GM19193 (cell line): ENCODE results near the gene CGB1.
"Not testable (repeated sequence)": the region's sequence is repeated elsewhere in the genome, so short reads cannot be mapped to it uniquely, and the experiment has no call there.

ENCODE experiments used
- POLR2A ChIP-seq: IDR thresholded peaks from 4 replicates; pipeline ENCODE4 v1.6.1; 2011; ENCODE audit not compliant: insufficient read depth, insufficient read length; ENCODE audit errors: extremely low read depth

Gene CGB1

GRCh38 chr19:49064768-49065611 is 28.3 kb upstream of the CGB1 start, which contains the start of gene NTF4:
NTF4 (minus strand) TSS chr19:49064818; CDS start chr19:49061997, 2,821 bp downstream.
- TF ChIP-seq POLR2A, result no peak

GRCh38 chr19:49064029-49064629 is 27.4 kb upstream of the CGB1 start:
- TF ChIP-seq POLR2A, result no peak

GRCh38 chr19:49061445-49061844 is 24.8 kb upstream of the CGB1 start:
- TF ChIP-seq POLR2A, result no peak

GRCh38 chr19:49061000-49061399 is 24.3 kb upstream of the CGB1 start:
- no peak for TF ChIP-seq POLR2A

- no peak for TF ChIP-seq POLR2A
Observed at GRCh38 chr19:49059053-49059452, 22.4 kb upstream of the CGB1 start.

- TF ChIP-seq POLR2A, result no peak
Observed at GRCh38 chr19:49058562-49058961, 21.9 kb upstream of the CGB1 start.

- no peak for TF ChIP-seq POLR2A
Observed at GRCh38 chr19:49057636-49058234, 21.0 kb upstream of the CGB1 start, which contains the start of gene CGB7. CGB7 (minus strand) TSS chr19:49057749; CDS start chr19:49055375, 2,374 bp downstream.

- TF ChIP-seq POLR2A, result no peak
Observed at GRCh38 chr19:49056101-49056901, 19.6 kb upstream of the CGB1 start.

- not testable (repeated sequence) for TF ChIP-seq POLR2A
Observed at GRCh38 chr19:49049011-49049410, 12.3 kb upstream of the CGB1 start, which contains the start of gene CGB8. CGB8 (minus strand) TSS chr19:49049111; CDS start chr19:49048739, 372 bp downstream.

- TF ChIP-seq POLR2A, result not testable (repeated sequence)
Observed at GRCh38 chr19:49043548-49043947, 6.9 kb upstream of the CGB1 start, which contains the start of gene CGB5. CGB5 (plus strand) TSS chr19:49043848; CDS start chr19:49044210, 362 bp downstream.

GRCh38 chr19:49042177-49042576 is 5.5 kb upstream of the CGB1 start:
- no peak for TF ChIP-seq POLR2A

GRCh38 chr19:49031642-49032301 is 4.9 kb downstream of the CGB1 start, which contains the start of gene CGB2:
CGB2 (plus strand) TSS chr19:49031890; CDS start chr19:49032096, 206 bp downstream.
- TF ChIP-seq POLR2A, result not testable (repeated sequence)

GRCh38 chr19:49024233-49024632 is 12.5 kb downstream of the CGB1 start, which contains the start of gene CGB3:
CGB3 (minus strand) TSS chr19:49024333; CDS start chr19:49023971, 362 bp downstream.
- TF ChIP-seq POLR2A, result not testable (repeated sequence)

- TF ChIP-seq POLR2A, result no peak
Observed at GRCh38 chr19:49022116-49022515, 14.6 kb downstream of the CGB1 start.
